ENCODE data around the gene BIN2. TPM values are rescaled to one million over a fixed set of nuclear protein-coding genes. Genes with fewer than 3 reads are reported as not detected.
A peak's percentile ranks its signal among the peaks of the same experiment; 100 is the strongest.

The BIN2 gene
- total RNA-seq, 2 donors from 2014 or later: not detected

DNA sequence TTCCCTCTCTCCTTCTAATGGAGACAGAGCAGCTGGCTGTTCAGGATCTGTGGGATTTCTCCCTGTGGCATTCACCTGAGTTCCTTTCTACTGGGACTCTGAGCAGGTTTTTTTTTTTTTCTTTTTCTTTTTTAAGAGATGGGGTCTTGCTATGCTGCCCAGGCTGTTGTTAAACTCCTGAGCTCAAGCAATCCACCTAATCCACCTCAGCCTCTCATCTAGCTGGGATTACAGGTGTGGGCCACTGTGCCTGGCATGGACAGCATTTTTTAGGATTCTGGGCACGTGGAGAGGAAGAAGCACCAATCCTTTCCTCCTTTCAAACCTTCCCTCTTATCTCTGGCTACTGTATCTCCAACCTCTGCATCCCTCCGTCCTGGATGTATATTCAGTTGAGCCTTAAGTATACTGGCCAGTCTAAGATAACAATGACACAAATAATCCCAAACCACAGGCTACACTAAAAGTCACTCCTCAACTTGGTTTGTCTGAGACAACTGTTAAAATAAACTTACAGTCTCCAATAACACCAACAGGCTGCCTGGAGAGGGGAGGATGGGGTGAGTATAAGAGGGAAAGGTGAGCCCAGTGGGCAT, 38.9 kb upstream of the BIN2 start:
- Mint-ChIP-seq H3K27ac (no peak overlapping the region), H3K4me1 (peaks cover 24% of the 10 kb centered on the region), H3K27me3 (ENCODE audit: insufficient read depth) (peaks cover 10% of the 10 kb centered on the region), H3K9me3 (no peaks in the 10 kb centered on the region), H3K36me3 (ENCODE audit: low read depth) (peaks cover 10% of the 10 kb centered on the region), H3K4me3 (no peak overlapping the region)
- Histone ChIP-seq H3K36me3 (ENCODE audit: control insufficient read depth, insufficient read depth, low read length) (peaks cover 2% of the 10 kb centered on the region), H3K9me3 (ENCODE audit: control insufficient read depth, low read length) (no peaks in the 10 kb centered on the region), H3K27ac (ENCODE audit: low read depth, low read length) (no peak overlapping the region), H3K4me3 (ENCODE audit: low read length) (no peak overlapping the region), H3K4me1 (ENCODE audit: control insufficient read depth, insufficient read depth, low read length) (peaks cover 15% of the 10 kb centered on the region), H3K27me3 (ENCODE audit: control insufficient read depth, insufficient read depth, low read length, poor library complexity, severe bottlenecking) (peaks cover 12% of the 10 kb centered on the region), H3K9ac (ENCODE audit: extremely low read depth, low read length, poor library complexity, severe bottlenecking) (no peak overlapping the region)
- TF ChIP-seq, protein P1, sequence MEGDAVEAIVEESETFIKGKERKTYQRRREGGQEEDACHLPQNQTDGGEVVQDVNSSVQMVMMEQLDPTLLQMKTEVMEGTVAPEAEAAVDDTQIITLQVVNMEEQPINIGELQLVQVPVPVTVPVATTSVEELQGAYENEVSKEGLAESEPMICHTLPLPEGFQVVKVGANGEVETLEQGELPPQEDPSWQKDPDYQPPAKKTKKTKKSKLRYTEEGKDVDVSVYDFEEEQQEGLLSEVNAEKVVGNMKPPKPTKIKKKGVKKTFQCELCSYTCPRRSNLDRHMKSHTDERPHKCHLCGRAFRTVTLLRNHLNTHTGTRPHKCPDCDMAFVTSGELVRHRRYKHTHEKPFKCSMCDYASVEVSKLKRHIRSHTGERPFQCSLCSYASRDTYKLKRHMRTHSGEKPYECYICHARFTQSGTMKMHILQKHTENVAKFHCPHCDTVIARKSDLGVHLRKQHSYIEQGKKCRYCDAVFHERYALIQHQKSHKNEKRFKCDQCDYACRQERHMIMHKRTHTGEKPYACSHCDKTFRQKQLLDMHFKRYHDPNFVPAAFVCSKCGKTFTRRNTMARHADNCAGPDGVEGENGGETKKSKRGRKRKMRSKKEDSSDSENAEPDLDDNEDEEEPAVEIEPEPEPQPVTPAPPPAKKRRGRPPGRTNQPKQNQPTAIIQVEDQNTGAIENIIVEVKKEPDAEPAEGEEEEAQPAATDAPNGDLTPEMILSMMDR (conservative IDR thresholded peaks at IDR 0.05): no peak
- WGBS, 2 experiments (ENCODE audit: insufficient coverage in 1 of 2, insufficient read length in 1 of 2): 60 to 81% methylated on average over 1 to 2 of the region's 2 CpGs
- DNase-seq: no peak

DNA sequence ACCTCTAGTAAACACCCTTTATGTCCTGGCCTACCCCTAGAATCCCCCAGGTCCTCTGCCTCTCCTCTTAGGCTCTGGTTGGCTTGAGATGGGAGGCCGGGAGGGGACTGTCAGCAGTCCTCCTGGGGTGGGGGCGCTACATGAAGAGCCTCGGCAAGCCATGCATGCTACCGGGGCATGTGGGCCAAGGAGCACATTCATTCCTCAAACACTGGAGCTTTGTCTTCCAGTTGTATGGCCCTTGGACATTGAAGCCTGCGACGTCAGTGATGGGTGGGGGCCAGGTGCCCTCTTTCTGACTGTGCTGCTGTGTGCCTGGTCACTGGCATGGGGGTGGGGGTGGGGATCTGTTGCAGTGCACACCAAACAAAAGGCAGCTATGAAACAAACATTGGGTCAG, 38.3 kb upstream of the BIN2 start:
- WGBS, 2 experiments (ENCODE audit: insufficient coverage in 1 of 2, insufficient read length in 1 of 2): 92 to 100% methylated on average over 1 to 6 of the region's 6 CpGs
- TF ChIP-seq, protein P1 (conservative IDR thresholded peaks at IDR 0.05): no peak
- Histone ChIP-seq H3K27me3 (ENCODE audit: control insufficient read depth, insufficient read depth, low read length, poor library complexity, severe bottlenecking) (peaks cover 12% of the 10 kb centered on the region), H3K36me3 (ENCODE audit: control insufficient read depth, insufficient read depth, low read length) (peaks cover 6% of the 10 kb centered on the region), H3K9me3 (ENCODE audit: control insufficient read depth, low read length) (no peaks in the 10 kb centered on the region), H3K4me1 (ENCODE audit: control insufficient read depth, insufficient read depth, low read length) (peaks cover 15% of the 10 kb centered on the region), H3K9ac (ENCODE audit: extremely low read depth, low read length, poor library complexity, severe bottlenecking) (no peak overlapping the region), H3K4me3 (ENCODE audit: low read length) (no peak overlapping the region), H3K27ac (ENCODE audit: low read depth, low read length) (no peak overlapping the region)
- H3K27ac Mint-ChIP-seq: peak overlapping the region; percentile 79
- no peak for DNase-seq
- H3K27me3 Mint-ChIP-seq (ENCODE audit: insufficient read depth): peaks cover 10% of the 10 kb centered on the region
- peaks cover 24% of the 10 kb centered on the region for H3K4me1 Mint-ChIP-seq
- H3K9me3 Mint-ChIP-seq: no peaks in the 10 kb centered on the region
- peaks cover 15% of the 10 kb centered on the region for H3K36me3 Mint-ChIP-seq (ENCODE audit: low read depth)
- H3K4me3 Mint-ChIP-seq: no peak overlapping the region

DNA sequence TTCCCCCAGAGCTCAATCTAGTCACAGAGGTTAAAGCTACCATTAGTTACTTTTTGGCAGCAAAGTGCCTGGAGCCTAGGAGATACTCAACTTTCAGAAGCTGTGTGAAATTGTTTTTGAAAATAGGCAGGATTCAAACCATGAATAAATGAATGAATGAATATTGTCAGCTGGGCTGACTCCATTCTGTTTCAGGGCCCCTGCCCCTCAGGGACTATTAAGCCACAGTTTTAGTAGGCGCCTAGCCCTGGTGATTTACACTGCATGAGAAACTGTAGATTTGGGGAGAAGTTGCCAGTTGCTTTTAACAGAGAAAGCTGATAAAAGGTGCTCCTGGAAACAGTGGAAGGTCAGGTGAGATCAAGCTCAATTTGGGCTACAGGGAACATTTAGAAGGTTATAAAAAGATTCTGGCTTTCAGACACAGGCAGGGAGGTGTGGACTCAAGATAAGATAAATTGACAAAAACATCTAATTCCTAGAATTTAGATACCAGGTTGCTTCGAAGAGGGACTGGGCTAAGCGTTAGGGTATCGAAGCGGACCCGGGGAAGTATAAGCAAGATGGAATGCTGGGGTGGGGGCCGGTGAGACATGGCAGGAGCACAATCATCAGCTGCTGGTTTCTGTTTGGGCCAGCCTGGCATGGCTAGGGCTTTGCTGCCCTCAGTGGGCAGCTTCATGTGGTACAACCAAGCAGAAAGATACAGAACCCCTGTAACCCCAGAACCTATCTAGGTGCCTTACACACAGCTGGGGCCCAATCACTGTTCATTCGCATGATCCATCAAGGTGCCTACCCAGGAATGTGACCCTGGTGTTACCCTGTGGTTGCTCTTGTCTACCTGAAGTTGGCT, 37.4 kb upstream of the BIN2 start:
- WGBS, 2 experiments (ENCODE audit: insufficient coverage in 1 of 2, insufficient read length in 1 of 2): 84 to 86% methylated on average over 5 to 8 of the region's 8 CpGs
- Mint-ChIP-seq H3K27ac (no peak overlapping the region), H3K4me3 (no peak overlapping the region), H3K27me3 (ENCODE audit: insufficient read depth) (peaks cover 10% of the 10 kb centered on the region), H3K36me3 (ENCODE audit: low read depth) (peaks cover 21% of the 10 kb centered on the region), H3K4me1 (peaks cover 24% of the 10 kb centered on the region), H3K9me3 (no peaks in the 10 kb centered on the region)
- Histone ChIP-seq H3K9ac (ENCODE audit: extremely low read depth, low read length, poor library complexity, severe bottlenecking) (no peak overlapping the region), H3K9me3 (ENCODE audit: control insufficient read depth, low read length) (no peaks in the 10 kb centered on the region), H3K4me3 (ENCODE audit: low read length) (no peak overlapping the region), H3K27me3 (ENCODE audit: control insufficient read depth, insufficient read depth, low read length, poor library complexity, severe bottlenecking) (peaks cover 12% of the 10 kb centered on the region), H3K27ac (ENCODE audit: low read depth, low read length) (no peak overlapping the region), H3K4me1 (ENCODE audit: control insufficient read depth, insufficient read depth, low read length) (peaks cover 15% of the 10 kb centered on the region), H3K36me3 (ENCODE audit: control insufficient read depth, insufficient read depth, low read length) (peaks cover 12% of the 10 kb centered on the region)
- DNase-seq: no peak
- TF ChIP-seq, protein P1 (conservative IDR thresholded peaks at IDR 0.05): no peak

Measured in endodermal cell (in vitro differentiated cells).